Endothelial cell (in vitro differentiated cells): ENCODE data around the gene PLXNB2. TPM values are rescaled to one million over a fixed set of nuclear protein-coding genes. Genes with fewer than 3 reads are reported as not detected.

Source experiments
- DNase-seq: peaks from one replicate; pipeline ENCODE4 v3.0.0; 2021; ENCODE audit warnings: low spot score
- H3K27ac Mint-ChIP-seq: one replicate; pipeline ENCODE4 v1.8.0; 2021; ENCODE audit warnings: mixed read lengths, inconsistent platforms; ENCODE audit not compliant: unreplicated experiment
- H3K27me3 Mint-ChIP-seq: one replicate; pipeline ENCODE4 v1.8.0; 2021; ENCODE audit warnings: mild to moderate bottlenecking, moderate library complexity, mixed read lengths, inconsistent platforms; ENCODE audit not compliant: unreplicated experiment
- H3K36me3 Mint-ChIP-seq: one replicate; pipeline ENCODE4 v1.8.0; 2021; ENCODE audit warnings: mild to moderate bottlenecking, low read depth, mixed read lengths, inconsistent platforms; ENCODE audit not compliant: unreplicated experiment
- H3K4me1 Mint-ChIP-seq: one replicate; pipeline ENCODE4 v1.8.0; 2021; ENCODE audit warnings: mild to moderate bottlenecking, mixed read lengths, inconsistent platforms; ENCODE audit not compliant: unreplicated experiment
- H3K4me3 Mint-ChIP-seq: one replicate; pipeline ENCODE4 v1.8.0; 2021; ENCODE audit warnings: mild to moderate bottlenecking, mixed read lengths, inconsistent platforms; ENCODE audit not compliant: unreplicated experiment
- H3K9me3 Mint-ChIP-seq: one replicate; pipeline ENCODE4 v1.8.0; 2021; ENCODE audit warnings: mixed read lengths, inconsistent platforms; ENCODE audit not compliant: unreplicated experiment
- CTCF ChIP-seq: fragments of 200-600 bp; sonication (generic); IDR thresholded peaks from one replicate; pipeline ENCODE4 v1.5.0; 2021; ENCODE audit warnings: antibody characterized with exemption; ENCODE audit not compliant: unreplicated experiment
- total RNA-seq: library from RNA; stranded (reverse); fragmentation: NEBNext Ultra II Directional; extraction: Animal tissue kit (Norgen Biotek cat#: 25700); gene quantifications from one replicate; pipeline ENCODE4 v1.2.1, GENCODE V29; 2021; ENCODE audit not compliant: unreplicated experiment

Gene PLXNB2
- total RNA-seq, 1 donor from 2014 or later = 96.5 TPM

- Mint-ChIP-seq H3K27ac (no peak overlapping the region), H3K36me3 (peaks cover 24% of the 10 kb centered on the region), H3K27me3 (peaks cover 10% of the 10 kb centered on the region), H3K4me1 (no peaks in the 10 kb centered on the region), H3K4me3 (no peak overlapping the region), H3K9me3 (no peaks in the 10 kb centered on the region)
- no peak for TF ChIP-seq CTCF
- no peak for DNase-seq
These were observed 81.2 kb downstream of the PLXNB2 start for GRCh38 chr22:50226063-50226874.

GRCh38 chr22:50225200-50225969 is 82.1 kb downstream of the PLXNB2 start:
- Mint-ChIP-seq H3K27me3 (peaks cover 10% of the 10 kb centered on the region), H3K9me3 (no peaks in the 10 kb centered on the region), H3K36me3 (peaks cover 24% of the 10 kb centered on the region), H3K4me1 (no peaks in the 10 kb centered on the region), H3K4me3 (no peak overlapping the region), H3K27ac (no peak overlapping the region)
- DNase-seq = no peak
- no peak for TF ChIP-seq CTCF

Other genes starting within 250 kb of the PLXNB2 start
- not detected for gene TTLL8, start 249.3 kb downstream of the PLXNB2 start, total RNA-seq
- 1.2 TPM for gene MLC1, start 222.2 kb downstream of the PLXNB2 start, total RNA-seq
- gene MOV10L1, start 217.6 kb downstream of the PLXNB2 start, total RNA-seq = not detected
- 0.87 TPM for gene PANX2, start 136.9 kb downstream of the PLXNB2 start, total RNA-seq
- gene TRABD, start 121.7 kb downstream of the PLXNB2 start, total RNA-seq = 33.1 TPM
- gene SELENOO, start 106.6 kb downstream of the PLXNB2 start, total RNA-seq = 18.7 TPM
- gene TUBGCP6, start 62.6 kb downstream of the PLXNB2 start, total RNA-seq = 48.5 TPM
- gene HDAC10, start 56.4 kb downstream of the PLXNB2 start, total RNA-seq = 42.1 TPM
- 33.4 TPM for gene MAPK12, start 46.0 kb downstream of the PLXNB2 start, total RNA-seq
- gene MAPK11, start 37.3 kb downstream of the PLXNB2 start, total RNA-seq = 62.4 TPM
- 3.6 TPM for gene DENND6B, start 19.4 kb upstream of the PLXNB2 start, total RNA-seq
- gene PPP6R2, start 35.7 kb upstream of the PLXNB2 start, total RNA-seq = 50.9 TPM
- 76.7 TPM for gene SBF1, start 167.4 kb upstream of the PLXNB2 start, total RNA-seq
- 0.36 TPM for gene ADM2, start 173.9 kb upstream of the PLXNB2 start, total RNA-seq
- gene MIOX, start 179.2 kb upstream of the PLXNB2 start, total RNA-seq = not detected
- 88.2 TPM for gene LMF2, start 200.1 kb upstream of the PLXNB2 start, total RNA-seq
- 40.9 TPM for gene NCAPH2, start 200.6 kb upstream of the PLXNB2 start, total RNA-seq
- 1.1 TPM for gene SCO2, start 218.0 kb upstream of the PLXNB2 start, total RNA-seq
- gene TYMP, start 222.4 kb upstream of the PLXNB2 start, total RNA-seq = 6.3 TPM
- not detected for gene KLHDC7B, start 238.3 kb upstream of the PLXNB2 start, total RNA-seq